H4 (cell line): Measurements from ENCODE around the gene ANO3. TPM values are rescaled to one million over a fixed set of nuclear protein-coding genes. Genes with fewer than 3 reads are reported as not detected.

Experiments used
- DNase-seq: peaks from one replicate; pipeline ENCODE4 v3.0.0-alpha.2; 2015; ENCODE audit warnings: low spot score
- total RNA-seq: library from RNA; depleted of rRNA; stranded (reverse); fragments of >200 nt; shearing (Covaris generic); gene quantifications from 2 replicates; pipeline ENCODE4 v1.2.3, GENCODE V29; 2014

The ANO3 gene
- total RNA-seq, 1 experiment from 2014 or later, result 0.45 TPM

DNA sequence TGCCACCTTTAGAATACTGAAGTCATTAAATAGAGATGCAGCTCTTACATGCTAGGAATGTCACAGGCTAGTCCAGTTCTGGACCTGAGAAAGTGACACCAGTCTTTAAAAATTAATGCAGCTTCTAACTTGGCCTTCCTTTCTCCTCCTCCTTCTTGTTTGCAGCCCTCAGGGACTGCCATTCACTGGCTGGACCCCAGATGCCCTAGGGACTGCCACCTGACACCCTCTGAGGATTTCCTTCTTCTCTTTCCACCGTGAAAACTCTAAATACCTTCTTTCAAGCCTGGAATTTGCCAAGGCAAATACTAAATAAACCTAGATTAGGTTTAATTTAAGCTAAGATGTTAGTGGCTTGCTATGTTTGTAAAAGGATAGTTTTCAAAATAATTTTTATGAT lies 161.7 kb downstream of the ANO3 start:
- DNase-seq, result no peak

GRCh38 chr11:26507229-26507628 lies 175.3 kb downstream of the ANO3 start:
- DNase-seq, result no peak

DNA sequence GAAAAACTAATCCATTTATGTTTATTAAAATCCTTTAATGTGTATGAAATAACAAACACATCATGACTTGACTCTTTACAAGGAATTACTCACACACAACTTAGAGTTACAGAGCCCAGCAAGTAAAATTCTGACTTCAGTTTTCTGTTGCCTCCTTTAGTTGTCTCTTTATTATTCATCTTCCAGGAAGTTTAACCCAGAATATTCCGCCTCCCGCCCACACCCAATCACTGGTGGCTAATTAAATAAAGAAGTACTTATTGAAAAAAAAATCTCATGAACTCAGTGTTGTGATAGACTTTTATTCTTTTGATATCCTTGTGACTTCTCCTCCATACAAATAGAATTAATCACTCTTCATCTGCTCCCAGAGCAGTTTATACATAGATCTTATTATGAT lies 178.2 kb downstream of the ANO3 start:
- no peak for DNase-seq

DNA sequence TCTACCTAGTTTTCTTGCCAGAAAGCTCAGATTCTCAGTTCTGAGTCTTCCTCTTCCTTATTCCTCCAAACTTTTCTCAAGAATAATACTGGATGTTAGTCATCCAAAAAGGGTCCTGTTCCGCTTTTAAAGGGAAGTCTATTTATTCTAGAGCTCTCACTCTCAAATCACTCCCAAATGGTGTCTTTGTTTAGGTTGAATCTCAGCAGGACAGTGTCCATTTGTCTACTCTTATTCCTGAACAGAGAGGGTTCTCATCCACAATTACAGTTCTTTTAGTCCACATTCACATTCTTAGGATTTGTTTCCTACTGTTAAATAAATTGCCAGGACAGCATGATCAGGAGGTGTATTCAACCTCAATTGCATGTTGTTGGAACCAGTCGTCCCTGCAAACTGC lies 178.8 kb downstream of the ANO3 start:
- no peak for DNase-seq

DNA sequence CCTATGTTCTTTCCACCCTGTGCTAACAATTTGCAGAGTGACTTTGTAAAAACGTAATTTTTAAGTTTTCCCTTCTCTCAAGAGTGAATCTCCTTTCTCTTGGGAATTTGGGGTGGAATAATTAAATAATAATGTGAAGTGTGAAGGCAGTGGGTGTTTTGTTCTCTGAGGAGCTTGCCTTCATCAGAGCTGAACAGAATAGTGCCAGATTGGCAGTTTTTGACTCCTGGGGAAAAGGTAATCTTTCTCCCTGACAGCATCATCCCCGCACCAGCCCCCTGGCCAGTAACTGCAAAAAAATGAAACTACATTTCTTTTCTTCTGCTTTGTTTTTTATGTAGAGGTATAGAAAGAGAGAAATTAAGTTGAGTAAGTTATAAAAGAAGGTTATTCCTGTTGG lies 180.3 kb downstream of the ANO3 start:
- DNase-seq, result no peak

GRCh38 chr11:26519469-26519868 lies 187.5 kb downstream of the ANO3 start:
- DNase-seq, result no peak

- DNase-seq, result peak; percentile 69
These were observed 191.1 kb downstream of the ANO3 start for GRCh38 chr11:26522912-26523610.

- no peak for DNase-seq
These were observed 195.8 kb downstream of the ANO3 start for GRCh38 chr11:26527685-26528084.

GRCh38 chr11:26537341-26537740 lies 205.4 kb downstream of the ANO3 start:
- DNase-seq, result no peak

DNA sequence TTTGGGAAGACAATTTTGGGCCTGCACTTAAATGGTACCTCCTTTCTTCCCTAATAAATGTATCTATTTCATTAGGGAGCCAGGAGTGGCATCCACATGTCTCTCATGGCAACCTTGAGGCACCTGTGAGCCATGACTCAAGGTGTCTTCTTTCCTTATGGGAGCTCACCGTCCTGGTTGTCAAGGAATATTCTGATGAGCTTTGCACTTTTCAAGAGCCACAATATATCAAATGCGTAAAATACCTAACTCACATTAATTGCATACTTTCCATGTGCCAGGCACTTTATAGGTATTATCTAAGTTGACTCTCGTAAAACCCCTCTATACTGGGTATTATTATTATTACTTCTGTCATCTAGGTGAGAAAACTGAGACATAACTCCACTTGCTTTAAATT lies 207.6 kb downstream of the ANO3 start:
- no peak for DNase-seq

DNA sequence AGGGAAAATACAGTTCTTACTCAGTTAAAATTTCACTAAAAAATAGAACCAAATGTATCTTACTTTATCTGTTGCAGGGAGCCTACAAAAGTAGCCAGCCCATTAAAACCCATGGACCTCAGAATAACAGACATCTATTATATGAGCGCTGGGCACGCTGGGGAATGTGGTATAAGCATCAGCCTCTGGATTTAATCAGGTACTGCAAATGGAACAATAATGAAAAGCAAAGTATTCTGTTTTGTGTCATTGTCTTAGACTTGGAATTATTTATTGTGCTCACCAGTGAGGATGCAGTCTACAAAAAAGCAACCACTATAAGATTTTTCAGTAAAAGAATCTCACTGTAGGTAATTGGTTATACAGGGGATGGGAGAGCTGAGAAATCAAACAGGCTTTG lies 209.9 kb downstream of the ANO3 start:
- no peak for DNase-seq

DNA sequence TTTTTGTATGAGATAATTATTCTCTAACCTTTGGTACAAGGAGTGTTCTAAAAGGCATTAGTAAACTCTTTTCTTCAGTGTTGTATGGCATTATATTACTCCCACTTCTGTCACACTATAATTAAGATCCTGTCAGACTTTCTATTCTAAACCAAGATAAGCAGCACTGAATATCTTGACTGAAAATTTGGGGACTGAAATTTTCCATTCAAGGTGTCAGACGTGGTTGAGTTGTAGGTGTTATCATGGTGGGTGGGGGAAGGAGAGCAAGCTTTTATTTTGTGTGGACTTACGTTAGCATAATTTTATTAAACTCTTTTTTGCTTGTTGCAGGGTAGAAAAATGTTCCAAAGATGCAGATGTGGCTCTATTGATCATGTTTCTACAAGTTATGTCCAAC lies 217.2 kb downstream of the ANO3 start:
- no peak for DNase-seq

- no peak for DNase-seq
These were observed 218.1 kb downstream of the ANO3 start for GRCh38 chr11:26550022-26550421.

DNA sequence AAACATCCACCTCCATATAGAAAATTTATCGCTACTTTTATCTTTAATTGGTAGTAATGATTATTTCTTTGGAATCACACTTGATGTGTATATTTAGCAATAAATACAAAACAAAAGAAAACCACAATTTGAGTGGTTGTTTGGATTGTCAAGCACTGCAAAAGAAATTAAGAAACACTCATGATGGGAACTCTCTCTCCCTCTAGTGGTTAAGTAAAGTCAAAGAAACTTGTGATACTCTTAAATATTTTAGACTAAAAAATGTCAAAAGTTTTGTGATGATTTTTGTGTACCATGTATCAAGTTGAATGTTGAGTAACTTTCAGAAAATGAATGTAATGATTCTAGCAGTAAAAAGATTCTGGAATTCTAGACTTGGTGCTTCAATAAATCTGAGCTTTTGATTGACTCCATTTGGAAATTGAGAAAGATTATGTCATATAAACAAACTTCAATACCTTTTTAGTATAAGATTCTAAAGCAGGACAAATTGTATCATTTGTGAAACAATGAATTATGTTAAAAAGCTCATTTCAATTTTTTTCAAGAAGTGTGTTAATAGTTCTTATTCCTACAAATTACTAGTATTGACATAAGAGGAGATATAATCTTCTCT lies 219.4 kb downstream of the ANO3 start:
- DNase-seq, result no peak

- DNase-seq, result no peak
These were observed 221.3 kb downstream of the ANO3 start for GRCh38 chr11:26553182-26553581.

DNA sequence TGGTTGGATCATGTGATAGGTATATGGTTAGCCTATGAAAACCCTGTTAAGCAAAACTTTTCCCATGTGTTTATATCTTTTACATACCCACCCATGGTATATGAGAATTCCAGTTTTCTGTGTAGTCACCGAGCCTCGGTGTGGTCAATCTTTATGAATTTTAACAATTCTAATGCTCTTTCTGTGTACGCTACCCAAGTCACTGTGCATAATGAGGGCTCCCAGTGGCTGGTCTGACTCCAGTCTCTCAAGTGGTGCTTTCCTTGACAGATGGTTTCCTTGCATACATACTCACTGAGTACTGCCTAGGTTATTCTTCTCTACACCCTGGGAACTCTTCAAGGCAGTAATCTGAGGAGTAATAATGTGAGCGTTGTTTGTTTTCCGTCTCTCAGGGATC lies 222.5 kb downstream of the ANO3 start:
- DNase-seq, result no peak

DNA sequence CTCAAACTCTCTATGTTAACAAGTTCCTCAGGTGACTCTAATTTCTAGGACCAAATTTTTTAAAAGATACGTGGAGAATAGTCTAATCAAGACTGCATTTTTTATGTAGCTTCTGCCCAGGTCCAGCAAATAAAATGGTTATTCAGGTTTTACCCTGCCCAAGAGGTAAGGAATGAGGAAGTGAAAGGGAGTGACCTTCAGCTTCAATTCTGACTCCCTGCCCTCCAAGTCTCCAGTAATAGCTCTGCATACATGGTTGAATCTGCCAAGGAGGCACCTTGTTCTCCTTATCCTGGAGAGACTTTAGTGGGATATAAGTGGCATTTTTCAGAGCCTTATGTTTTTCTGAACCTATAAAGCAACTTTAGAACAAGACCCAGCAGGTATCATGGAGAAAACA lies 224.7 kb downstream of the ANO3 start:
- DNase-seq, result no peak

GRCh38 chr11:26557666-26558065 lies 225.7 kb downstream of the ANO3 start:
- DNase-seq, result no peak

DNA sequence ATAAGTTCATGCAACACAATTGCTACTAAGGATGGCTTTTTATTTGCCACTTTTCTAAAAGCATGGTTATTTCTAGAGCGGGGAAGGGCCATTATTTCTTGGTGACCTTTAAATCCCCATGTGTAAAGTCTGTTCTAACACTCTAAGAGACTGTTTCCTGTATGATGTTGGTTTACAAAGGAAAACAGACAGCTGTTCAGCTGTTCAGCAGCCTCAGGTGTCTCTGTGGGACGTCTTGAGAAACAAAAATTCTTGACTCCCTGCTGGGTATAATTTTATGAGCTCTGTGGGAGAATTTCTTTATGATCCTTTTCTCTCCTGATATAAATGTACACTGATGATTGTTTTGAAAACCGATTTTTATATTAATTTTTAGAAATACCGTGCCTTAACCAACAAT lies 226.3 kb downstream of the ANO3 start:
- no peak for DNase-seq

GRCh38 chr11:26569646-26570045 lies 237.7 kb downstream of the ANO3 start:
- DNase-seq, result no peak

GRCh38 chr11:26571861-26572654 lies 240.1 kb downstream of the ANO3 start, which contains the start of gene MUC15:
Gene MUC15, minus strand, starts transcription at chr11:26572263. Its CDS starts 5,169 bp downstream, at chr11:26567094.
- no peak for DNase-seq

DNA sequence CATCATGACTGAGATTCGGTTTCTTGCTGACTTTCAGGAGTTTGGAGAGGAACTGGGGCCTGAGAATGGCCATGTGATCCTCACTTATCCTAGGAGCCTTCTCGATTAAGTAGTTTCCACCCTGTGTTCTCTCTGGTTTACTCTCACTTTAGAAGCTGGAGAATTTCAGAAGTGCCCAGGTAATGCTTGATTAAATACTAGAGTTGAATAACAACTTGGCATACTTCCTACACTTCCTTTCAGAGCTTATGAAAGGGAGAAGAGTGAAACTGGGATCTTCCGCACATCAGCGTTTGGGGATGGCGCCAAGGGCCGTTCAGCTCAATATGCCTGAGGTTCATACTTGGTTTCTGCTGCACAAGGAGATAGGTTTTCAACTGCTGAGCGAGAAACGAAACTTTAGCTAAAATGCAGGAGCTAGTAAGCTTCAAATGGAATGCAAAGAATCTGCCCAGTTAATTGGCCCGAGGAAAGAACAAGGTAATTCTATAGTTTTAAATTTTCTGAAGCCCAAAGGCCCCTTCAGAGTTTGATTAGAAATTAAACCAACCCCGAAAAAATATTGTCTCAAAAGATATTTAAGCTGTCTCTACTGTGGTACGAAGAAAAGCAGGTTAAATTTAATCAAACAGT lies 241.0 kb downstream of the ANO3 start:
- DNase-seq, result no peak
